ENCODE results near the gene A3GALT2.

DNA sequence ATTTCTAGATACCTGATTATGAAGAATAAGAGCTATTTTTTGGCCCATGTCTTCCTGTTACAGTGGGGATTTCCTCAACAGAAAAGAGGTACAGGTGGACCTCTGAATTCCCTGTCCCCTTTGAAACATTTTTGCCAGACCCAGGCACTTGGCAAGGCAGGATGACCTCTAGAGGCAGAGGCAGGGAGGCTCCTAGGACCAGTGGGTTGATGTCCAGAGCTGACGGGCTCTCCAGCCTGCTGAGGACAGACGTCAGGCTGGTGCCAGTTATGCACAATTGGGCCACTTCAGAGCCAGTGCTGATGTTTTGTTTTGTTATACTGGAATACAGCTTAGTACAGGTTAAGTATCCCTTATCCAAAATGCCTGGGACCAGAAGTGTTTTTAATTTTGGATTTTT lies 18.5 kb upstream of the A3GALT2 start:
- TF ChIP-seq, protein P1, sequence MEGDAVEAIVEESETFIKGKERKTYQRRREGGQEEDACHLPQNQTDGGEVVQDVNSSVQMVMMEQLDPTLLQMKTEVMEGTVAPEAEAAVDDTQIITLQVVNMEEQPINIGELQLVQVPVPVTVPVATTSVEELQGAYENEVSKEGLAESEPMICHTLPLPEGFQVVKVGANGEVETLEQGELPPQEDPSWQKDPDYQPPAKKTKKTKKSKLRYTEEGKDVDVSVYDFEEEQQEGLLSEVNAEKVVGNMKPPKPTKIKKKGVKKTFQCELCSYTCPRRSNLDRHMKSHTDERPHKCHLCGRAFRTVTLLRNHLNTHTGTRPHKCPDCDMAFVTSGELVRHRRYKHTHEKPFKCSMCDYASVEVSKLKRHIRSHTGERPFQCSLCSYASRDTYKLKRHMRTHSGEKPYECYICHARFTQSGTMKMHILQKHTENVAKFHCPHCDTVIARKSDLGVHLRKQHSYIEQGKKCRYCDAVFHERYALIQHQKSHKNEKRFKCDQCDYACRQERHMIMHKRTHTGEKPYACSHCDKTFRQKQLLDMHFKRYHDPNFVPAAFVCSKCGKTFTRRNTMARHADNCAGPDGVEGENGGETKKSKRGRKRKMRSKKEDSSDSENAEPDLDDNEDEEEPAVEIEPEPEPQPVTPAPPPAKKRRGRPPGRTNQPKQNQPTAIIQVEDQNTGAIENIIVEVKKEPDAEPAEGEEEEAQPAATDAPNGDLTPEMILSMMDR (IDR thresholded peaks at IDR 0.05) = no peak
- no peak for TF ChIP-seq EZH2 (IDR thresholded peaks at IDR 0.05; ENCODE audit: borderline replicate concordance, insufficient read depth, low read depth, low read length, poor library complexity, severe bottlenecking)
